AG04450 (cell line): ENCODE measurements around the gene LINGO4. TPM values are rescaled to one million over a fixed set of nuclear protein-coding genes. Genes with fewer than 3 reads are reported as not detected.
A peak's percentile ranks its signal among the peaks of the same experiment; 100 is the strongest.

ENCODE experiments used
- CTCF ChIA-PET: fragments of 300-600, 350-600 bp; formaldehyde crosslinking; extraction: SDS; loops from one replicate; lab custom pipeline; 2022; ENCODE audit warnings: antibody characterized with exemption, inconsistent platforms; lab: Charles Lee
- POLR2A ChIA-PET: fragments of 350-600 bp; formaldehyde crosslinking; extraction: SDS; loops from one replicate; lab custom pipeline; 2021; ENCODE audit warnings: antibody characterized with exemption, inconsistent platforms; lab: Yijun Ruan, JAX
- DNase-seq: peaks from one replicate; pipeline ENCODE4 v3.0.0-alpha.2; 2011; ENCODE audit warnings: low read depth, low spot score
- H3K27ac ChIP-seq: one replicate; pipeline ENCODE4 v1.5.1; 2012; ENCODE audit warnings: low read depth, low read length, control low read depth
- H3K27me3 ChIP-seq: one replicate; pipeline ENCODE4 v1.6.0; 2012; ENCODE audit warnings: low read length; ENCODE audit not compliant: control insufficient read depth, insufficient read depth
- H3K4me3 ChIP-seq: 2 replicates; pipeline ENCODE4 v1.5.1; 2011; ENCODE audit warnings: mild to moderate bottlenecking, low read depth, low read length, control low read depth
- H3K9me3 ChIP-seq: 2 replicates; pipeline ENCODE4 v1.5.1; 2012; ENCODE audit warnings: low read length; ENCODE audit not compliant: control insufficient read depth, insufficient read depth
- polyA plus RNA-seq: library from polyadenylated mRNA; depleted of rRNA; stranded (reverse); fragments of >200 nt; gene quantifications from 2 replicates; pipeline ENCODE4 v1.2.3, GENCODE V29; 2011
- TF ChIP-seq, protein P1 (sequence below): IDR thresholded peaks from 2 replicates; pipeline ENCODE4 v1.5.1; 2011; ENCODE audit warnings: low read depth, low read length, control low read depth, inconsistent platforms

The LINGO4 gene
- polyA plus RNA-seq, 1 experiment, result not detected

- DNase-seq, result no peak
- TF ChIP-seq, protein P1, sequence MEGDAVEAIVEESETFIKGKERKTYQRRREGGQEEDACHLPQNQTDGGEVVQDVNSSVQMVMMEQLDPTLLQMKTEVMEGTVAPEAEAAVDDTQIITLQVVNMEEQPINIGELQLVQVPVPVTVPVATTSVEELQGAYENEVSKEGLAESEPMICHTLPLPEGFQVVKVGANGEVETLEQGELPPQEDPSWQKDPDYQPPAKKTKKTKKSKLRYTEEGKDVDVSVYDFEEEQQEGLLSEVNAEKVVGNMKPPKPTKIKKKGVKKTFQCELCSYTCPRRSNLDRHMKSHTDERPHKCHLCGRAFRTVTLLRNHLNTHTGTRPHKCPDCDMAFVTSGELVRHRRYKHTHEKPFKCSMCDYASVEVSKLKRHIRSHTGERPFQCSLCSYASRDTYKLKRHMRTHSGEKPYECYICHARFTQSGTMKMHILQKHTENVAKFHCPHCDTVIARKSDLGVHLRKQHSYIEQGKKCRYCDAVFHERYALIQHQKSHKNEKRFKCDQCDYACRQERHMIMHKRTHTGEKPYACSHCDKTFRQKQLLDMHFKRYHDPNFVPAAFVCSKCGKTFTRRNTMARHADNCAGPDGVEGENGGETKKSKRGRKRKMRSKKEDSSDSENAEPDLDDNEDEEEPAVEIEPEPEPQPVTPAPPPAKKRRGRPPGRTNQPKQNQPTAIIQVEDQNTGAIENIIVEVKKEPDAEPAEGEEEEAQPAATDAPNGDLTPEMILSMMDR, result no peak
- H3K27me3 ChIP-seq, result peaks cover 2% of the 10 kb centered on the region
- CTCF ChIA-PET, result interaction anchor here (1.0 to 1.4 kb wide), 3 partner anchors 25 to 237 kb away, joined by 3 to 5 read pairs (median 4); no protein-coding TSS in a partner anchor
- H3K9me3 ChIP-seq, result no peaks in the 10 kb centered on the region
- H3K4me3 ChIP-seq, result peak overlapping the region; percentile 93
- H3K27ac ChIP-seq, result peak overlapping the region; percentile 80
- POLR2A ChIA-PET, result no interaction called here
These were observed 41.2 kb downstream of the LINGO4 start for GRCh38 chr1:151763990-151764389.

DNA sequence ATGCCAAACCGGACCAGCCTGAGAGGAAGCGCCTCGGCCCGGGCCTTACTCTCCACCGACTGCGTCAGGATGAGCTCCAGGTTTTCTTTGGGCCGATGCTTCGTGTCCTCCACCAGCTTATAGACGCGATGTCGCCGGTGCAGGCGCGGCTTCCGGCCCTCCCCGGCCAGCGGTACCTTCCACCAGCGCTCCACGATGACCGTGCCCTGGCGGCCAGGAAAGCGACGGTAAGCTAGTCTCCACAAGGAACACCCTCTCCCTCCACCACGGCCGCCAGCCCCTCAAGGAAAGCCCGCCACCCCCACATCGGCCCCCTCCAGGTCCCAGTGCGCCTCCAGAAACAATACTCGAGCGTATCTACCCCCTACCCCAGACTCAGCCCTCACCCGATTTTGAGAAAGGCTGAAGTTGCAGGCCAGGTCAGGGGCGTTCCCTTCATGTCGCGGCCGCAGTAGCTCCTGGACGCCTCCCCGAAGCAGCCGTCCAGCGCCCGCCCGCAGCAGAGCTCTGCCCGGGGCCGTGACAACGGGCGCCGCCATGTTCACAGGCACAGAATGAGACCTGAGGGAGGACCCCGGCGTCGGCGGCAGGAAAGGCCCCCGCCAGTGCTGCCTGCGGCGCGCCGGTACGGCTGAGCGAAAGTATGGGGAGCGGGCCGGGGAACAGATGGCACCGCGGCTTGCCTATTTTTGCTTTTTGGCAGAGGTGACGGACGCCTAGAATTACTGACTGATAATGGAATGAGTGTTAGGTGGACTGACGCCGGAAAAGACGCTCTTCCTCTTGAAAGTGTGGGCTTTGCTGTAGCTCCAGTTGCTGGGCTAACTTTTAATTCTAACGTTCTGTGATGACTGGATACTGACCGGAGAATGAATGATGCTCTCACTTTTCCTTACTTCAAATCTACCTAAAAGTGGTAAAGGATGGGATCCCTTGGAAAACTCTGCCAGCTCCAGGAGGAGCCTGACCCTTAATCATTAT is 42.0 kb downstream of the LINGO4 start, which contains the start of gene MRPL9:
TSS of gene MRPL9 (minus strand) at position 556 of the 981 bp plus-strand sequence. CDS start at position 539, 17 bp downstream.
- ChIA-PET CTCF (interaction anchor here (1.0 to 1.4 kb wide), 3 partner anchors 25 to 238 kb away, joined by 3 to 5 read pairs (median 4); no protein-coding TSS in a partner anchor), POLR2A (interaction anchor here (0.6 to 1.0 kb wide), 3 partner anchors 231 to 272 kb away, joined by 3 to 6 read pairs (median 3); no protein-coding TSS in a partner anchor)

GRCh38 chr1:151760597-151761385 is 44.4 kb downstream of the LINGO4 start:
- Histone ChIP-seq H3K4me3 (no peak overlapping the region), H3K27ac (no peak overlapping the region), H3K9me3 (no peaks in the 10 kb centered on the region), H3K27me3 (no peaks in the 10 kb centered on the region)
- TF ChIP-seq, protein P1, result no peak
- ChIA-PET CTCF (no interaction called here), POLR2A (no interaction called here)
- no peak for DNase-seq

More for the DNA sequence above, 42.0 kb downstream of the LINGO4 start, which contains the start of gene MRPL9:
- H3K4me3 ChIP-seq, result peak within 1 kb of the TSS; percentile 93
- peaks cover 2% of the 10 kb centered on the region for H3K27me3 ChIP-seq
- TF ChIP-seq, protein P1, result no peak
- H3K9me3 ChIP-seq, result no peaks in the 10 kb centered on the region
- DNase-seq, result peak; percentile 21
- peak within 1 kb of the TSS; percentile 80 for H3K27ac ChIP-seq

DNA sequence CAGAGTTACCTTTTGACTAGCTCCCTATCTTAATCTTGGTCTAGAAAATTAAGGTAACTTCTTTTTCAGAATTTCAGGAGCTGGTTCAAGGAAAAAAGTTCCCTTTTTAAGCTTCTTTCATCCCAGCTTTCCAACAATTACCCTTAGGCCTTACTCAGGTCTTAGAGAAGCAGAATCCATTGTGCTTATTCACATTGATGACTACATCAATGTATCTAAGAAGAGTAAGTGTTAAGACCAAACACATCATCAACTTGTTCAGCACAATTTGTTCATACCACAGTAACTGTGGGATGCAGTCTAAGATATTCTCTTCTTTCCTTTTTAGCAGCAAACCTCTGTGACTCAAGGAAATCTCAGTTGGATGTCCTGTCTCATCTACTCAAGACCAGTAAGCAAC is 46.0 kb downstream of the LINGO4 start:
- Histone ChIP-seq H3K4me3 (no peak overlapping the region), H3K27me3 (no peaks in the 10 kb centered on the region), H3K27ac (no peak overlapping the region), H3K9me3 (no peaks in the 10 kb centered on the region)
- no peak for DNase-seq
- TF ChIP-seq, protein P1, result no peak
- ChIA-PET CTCF (no interaction called here), POLR2A (no interaction called here)
